Subcutaneous adipose tissue (tissue), 4 donors: ENCODE results near the gene PCLO. TPM values are rescaled to one million over a fixed set of nuclear protein-coding genes. Genes with fewer than 3 reads are reported as not detected.

Experiments used
- CTCF ChIP-seq: fragments of 450-650 bp; IDR thresholded peaks from one replicate; pipeline ENCODE4 v1.5.1; 2016; ENCODE audit warnings: low read depth, mild to moderate bottlenecking, control low read depth, antibody characterized with exemption, moderate library complexity
- total RNA-seq, 4 donors: library from RNA; depleted of rRNA; stranded (reverse); fragments of >200 nt; gene quantifications; one replicate each; pipeline ENCODE4 v1.1.0, GENCODE V29; 2016

The PCLO gene
- total RNA-seq, 4 donors from 2014 or later: 0.34 to 13.8 (median 4.2) TPM

GRCh38 chr7:82865856-82866255 is 296.8 kb downstream of the PCLO start:
- TF ChIP-seq CTCF: no peak

- no peak for TF ChIP-seq CTCF
Measured at GRCh38 chr7:82859106-82859850, 303.4 kb downstream of the PCLO start.

GRCh38 chr7:82851121-82851520 is 311.6 kb downstream of the PCLO start:
- TF ChIP-seq CTCF: no peak

GRCh38 chr7:82841828-82842227 is 320.9 kb downstream of the PCLO start:
- TF ChIP-seq CTCF: no peak

GRCh38 chr7:82840061-82840460 is 322.6 kb downstream of the PCLO start:
- no peak for TF ChIP-seq CTCF

- no peak for TF ChIP-seq CTCF
Measured at GRCh38 chr7:82839555-82839954, 323.1 kb downstream of the PCLO start.

GRCh38 chr7:82839063-82839462 is 323.6 kb downstream of the PCLO start:
- TF ChIP-seq CTCF: no peak
